HG02884 (cell line): Measurements from ENCODE around the gene DSCAML1.

Experiments
- ATAC-seq: cut with Tn5 transposase; IDR thresholded peaks from one replicate; pipeline ENCODE4 v1.9.1; 2021; ENCODE audit warnings: mild to moderate bottlenecking, moderate library complexity; ENCODE audit not compliant: unreplicated experiment

The DSCAML1 gene

DNA sequence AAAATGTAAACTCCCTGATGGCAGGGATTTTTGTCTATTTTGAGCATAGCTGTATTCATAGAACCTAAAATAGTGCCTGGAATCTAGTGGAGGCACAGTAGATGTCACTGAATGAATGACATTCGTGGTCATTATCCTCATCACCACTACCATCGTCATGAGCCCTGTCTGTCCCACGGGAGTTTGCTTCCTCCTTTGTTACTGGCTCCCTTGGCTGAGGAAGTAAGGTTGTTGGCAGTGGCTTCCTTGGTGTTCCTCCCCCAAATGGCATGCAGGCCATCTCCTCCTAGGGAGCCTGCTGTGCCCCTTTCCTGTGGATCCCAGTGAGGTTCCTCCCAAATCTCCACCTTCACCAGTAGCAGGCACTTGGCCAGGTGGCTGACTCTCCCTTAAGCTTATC is 286.4 kb downstream of the DSCAML1 start:
- ATAC-seq, result no peak

GRCh38 chr11:117509543-117509942 is 287.5 kb downstream of the DSCAML1 start:
- no peak for ATAC-seq

DNA sequence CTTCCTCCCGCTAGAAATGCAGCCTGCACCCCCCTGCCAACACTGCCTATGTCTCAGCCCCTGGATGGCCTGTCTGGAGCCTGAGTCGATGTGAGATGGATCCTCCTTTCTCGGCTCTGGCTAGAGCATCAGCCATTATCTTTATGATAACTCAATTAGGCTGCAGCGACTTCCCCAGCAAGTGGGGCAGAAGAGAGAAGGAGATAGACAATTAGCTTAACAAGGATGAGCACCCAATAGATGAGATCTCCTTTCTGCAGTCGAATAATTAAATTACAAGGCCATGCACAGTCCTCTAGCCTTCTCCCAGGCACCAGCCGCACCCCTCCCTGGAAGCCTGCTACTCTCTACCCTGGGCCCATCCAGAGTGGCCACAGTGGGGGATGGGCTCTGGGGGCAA is 290.0 kb downstream of the DSCAML1 start:
- ATAC-seq, result no peak

- no peak for ATAC-seq
Measured at GRCh38 chr11:117505285-117505970, 291.6 kb downstream of the DSCAML1 start.

GRCh38 chr11:117502779-117503100 is 294.3 kb downstream of the DSCAML1 start:
- ATAC-seq, result no peak

- no peak for ATAC-seq
Measured at GRCh38 chr11:117502015-117502778, 294.8 kb downstream of the DSCAML1 start.

DNA sequence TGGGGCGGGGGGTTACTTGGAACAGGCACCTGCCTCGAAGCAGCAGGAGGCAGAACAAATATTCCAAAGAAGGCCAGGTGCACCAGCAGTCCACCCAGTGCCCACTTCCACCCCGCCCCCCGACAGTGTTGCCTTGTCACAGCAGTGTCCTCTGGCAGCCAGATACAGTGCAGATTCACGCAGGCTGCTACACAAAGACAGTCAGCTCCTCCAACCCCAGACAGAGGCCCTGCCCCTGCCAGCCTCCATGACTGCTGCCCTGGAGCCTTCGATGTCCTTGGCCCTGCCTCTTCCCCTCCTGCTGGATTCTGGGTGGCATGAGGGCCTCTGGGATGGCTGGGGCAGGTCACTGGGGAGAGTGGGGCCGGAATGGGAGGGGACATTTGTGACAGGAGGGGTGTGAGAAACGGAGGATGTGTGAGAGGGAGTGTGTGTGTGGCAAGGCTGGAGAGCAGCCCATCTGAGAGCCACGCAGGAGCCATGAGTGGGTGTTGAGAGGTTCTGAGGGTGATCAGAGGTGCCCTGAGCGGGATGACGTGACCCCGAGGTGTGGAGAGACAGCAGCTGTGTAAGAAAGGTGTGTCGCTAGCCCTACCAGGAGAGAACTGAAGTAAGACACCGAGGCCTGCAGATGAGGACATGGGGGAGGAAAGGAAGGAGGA is 295.6 kb downstream of the DSCAML1 start:
- ATAC-seq, result no peak

DNA sequence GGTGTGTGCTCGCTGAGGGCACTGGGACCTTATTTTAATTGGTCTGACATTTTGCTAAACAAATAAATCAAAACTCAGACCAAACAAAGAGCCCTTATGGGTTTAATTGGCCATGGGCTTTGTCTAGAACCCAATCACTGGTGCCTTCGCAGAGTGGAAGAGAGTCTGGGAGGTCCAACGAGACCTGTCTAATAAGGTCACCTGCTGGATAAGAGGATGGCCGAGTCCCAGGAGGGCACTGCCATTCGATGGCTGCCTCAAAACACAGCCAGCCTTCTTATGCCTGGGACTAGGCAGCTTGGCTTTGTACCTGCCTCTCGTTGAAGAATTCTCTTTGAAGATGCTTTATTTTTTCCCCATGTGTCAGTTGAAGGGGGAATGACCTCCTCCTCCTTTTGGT is 298.2 kb downstream of the DSCAML1 start:
- no peak for ATAC-seq

- ATAC-seq, result no peak
Measured at GRCh38 chr11:117497206-117497951, 299.6 kb downstream of the DSCAML1 start.

- no peak for ATAC-seq
Measured at GRCh38 chr11:117495357-117495756, 301.7 kb downstream of the DSCAML1 start.

GRCh38 chr11:117492578-117493251 is 304.3 kb downstream of the DSCAML1 start:
- no peak for ATAC-seq

GRCh38 chr11:117490911-117491310 is 306.1 kb downstream of the DSCAML1 start:
- no peak for ATAC-seq

GRCh38 chr11:117489999-117490679 is 306.9 kb downstream of the DSCAML1 start:
- ATAC-seq, result no peak

DNA sequence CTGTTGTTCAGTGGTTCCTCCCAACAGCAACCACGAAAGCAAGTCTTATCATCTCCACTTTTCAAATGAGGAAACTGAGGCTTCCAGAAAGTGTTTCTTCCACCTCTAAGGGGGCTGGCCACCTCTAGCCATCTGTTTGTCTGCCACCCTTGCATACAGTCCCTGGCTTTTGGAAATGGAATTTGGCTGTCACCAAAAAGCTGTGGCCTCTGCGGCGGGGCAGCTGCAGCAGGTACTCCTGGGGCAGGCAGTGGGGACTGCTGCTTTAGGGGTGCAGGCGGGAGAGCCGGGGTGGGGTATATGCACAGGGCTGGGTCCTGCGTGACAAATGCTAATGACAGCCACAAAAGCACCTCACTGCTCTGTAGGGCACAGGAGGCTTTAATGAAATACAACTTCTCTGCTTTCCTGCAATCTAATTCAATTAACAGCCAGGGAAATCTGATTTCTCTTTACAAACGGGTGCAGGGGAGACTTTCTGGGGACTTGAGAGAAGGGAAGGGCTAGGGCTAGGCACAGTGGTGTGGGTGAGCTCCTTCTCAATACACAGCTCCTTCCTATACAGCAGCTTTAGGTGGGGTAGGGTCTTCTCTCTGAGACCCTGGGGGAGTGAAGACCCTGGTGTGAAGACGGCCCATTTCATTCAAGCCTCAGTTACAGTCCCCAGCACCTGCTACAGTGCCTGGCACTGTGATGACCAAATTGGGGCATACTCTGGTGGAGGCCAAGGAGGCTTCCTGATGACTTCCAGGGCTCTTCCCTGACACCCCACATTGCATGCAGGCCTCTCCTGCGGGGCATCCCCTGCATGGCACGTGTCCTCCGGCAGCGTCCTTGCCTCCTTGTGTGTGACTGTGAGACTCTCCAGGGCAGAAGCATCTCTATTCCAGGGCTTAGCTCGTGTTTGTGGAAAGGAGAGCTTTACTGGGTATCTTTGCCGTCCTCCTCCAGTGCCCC is 307.7 kb downstream of the DSCAML1 start:
- ATAC-seq, result no peak

GRCh38 chr11:117486059-117486458 is 311.0 kb downstream of the DSCAML1 start:
- ATAC-seq, result no peak

DNA sequence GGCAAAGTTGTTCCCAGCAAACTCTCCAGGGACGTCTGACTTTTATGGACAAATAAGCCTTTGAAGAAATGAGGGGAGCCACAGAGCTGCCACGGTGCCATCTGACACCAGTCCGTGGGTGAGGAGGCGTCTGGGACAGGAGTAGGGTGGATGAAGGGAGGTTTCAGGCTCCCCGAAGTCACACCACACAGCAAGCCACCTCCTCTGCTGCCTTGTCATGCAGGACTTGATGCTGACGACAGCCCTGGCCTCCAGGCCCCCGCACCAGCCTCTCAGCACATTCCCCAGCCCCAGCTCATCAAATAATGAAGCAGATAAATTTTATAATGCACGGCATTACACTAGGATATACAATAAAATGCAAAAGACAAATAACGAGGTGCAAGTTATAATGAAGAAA is 312.9 kb downstream of the DSCAML1 start:
- ATAC-seq, result no peak

DNA sequence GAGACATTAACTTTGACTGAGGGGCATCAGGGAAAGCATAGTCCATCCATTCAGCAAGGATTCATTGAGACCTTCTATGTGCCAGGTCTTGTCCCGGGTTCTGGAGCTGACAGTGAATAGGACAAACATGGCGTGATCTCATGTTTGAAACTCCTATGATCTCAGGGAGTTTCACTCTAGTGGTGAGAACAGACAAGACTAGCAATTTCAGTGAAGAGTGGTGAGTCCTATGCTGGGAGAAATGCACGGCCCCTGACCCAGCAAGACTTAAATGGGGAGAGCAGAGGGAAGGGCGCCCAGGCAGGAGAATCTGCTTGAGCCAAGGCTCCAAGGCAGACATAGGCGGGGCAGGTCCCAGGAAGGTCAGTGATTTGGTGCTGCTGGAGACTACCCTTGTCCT is 313.6 kb downstream of the DSCAML1 start:
- ATAC-seq, result no peak

DNA sequence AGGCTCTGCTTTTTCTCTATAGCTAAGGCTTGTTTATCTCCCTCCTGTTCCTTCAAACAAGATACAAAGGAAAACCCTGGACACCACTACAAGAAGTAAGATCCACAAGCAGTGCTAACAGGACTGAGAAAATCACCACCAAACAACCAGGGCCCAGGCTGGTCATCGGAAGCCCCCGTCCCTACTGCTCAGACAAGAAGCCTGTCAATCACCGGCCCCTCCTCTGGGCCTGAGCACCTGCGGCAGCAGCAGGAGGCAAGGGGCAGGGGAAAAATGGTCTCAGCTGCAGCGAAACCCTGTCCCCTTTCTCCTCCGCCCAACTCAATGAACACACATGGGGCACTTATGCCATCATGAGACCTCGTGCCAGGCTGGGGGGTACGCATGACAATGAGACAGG is 314.1 kb downstream of the DSCAML1 start:
- ATAC-seq, result no peak

GRCh38 chr11:117481885-117482284 is 315.1 kb downstream of the DSCAML1 start:
- ATAC-seq, result no peak
